Islet precursor cell (in vitro differentiated cells): ENCODE data around the gene ADRA2C.

ENCODE experiments used
- DNase-seq: peaks from one replicate; pipeline ENCODE4 v3.0.0-alpha.2; 2018

Gene ADRA2C

DNA sequence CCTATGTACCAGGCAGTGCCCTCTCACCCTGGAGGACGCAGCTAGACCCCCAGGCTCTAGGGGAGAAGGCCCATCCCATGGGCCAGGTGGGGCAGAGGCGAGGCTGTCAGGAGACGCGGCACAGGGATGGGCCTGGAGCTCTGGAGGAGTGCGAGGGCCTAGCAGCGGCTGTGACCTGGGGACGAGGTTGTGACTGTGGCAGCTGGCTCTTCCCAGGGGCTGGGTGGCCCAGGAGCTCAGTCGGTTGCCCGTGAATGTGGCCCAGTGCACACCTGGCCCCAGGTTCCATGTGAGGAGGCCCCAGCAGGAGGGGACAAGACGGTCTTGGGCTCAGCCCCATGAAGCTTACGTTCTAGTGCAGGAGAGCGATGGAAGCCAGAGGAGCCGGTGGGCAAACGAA, 31.0 kb upstream of the ADRA2C start:
- DNase-seq = no peak

DNA sequence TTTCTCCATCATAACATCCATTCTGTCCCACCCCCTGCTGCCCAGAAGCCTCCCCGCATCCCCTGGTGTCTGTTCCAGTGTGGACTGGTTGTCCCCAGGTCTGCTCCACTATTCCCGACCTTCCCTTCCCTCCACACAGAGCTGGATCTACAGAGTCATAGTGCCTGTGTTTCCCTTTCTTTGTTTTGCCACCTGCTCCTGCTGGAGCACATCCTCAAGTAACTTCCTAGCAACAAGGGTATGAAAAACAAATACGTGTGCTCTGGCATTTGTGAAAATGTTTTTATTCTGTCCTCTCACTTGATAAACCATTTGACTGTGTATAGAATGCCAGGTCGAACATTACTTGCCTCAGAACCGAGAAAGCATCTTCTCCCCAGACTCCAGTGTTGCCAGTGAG, 29.9 kb upstream of the ADRA2C start:
- DNase-seq = no peak

DNA sequence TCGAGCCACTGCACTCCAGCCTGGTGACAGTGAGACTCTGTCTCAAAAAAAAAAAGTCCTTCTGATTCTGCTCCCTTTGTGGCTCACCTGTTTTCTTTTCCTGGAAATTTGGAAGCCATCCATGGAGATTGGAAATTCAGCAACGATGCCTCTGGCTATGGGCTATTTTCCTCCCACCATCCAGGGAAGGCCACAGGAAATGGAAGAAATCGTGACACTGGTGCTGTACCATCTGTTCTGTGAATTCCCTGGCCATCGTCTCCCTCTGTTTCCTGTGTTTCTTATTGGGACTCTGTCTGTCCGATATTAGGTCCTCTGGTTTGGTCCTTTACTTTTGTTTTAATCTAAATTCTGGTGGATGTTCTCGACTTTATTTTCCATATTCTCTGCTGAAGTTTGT, 29.4 kb upstream of the ADRA2C start:
- DNase-seq = no peak

DNA sequence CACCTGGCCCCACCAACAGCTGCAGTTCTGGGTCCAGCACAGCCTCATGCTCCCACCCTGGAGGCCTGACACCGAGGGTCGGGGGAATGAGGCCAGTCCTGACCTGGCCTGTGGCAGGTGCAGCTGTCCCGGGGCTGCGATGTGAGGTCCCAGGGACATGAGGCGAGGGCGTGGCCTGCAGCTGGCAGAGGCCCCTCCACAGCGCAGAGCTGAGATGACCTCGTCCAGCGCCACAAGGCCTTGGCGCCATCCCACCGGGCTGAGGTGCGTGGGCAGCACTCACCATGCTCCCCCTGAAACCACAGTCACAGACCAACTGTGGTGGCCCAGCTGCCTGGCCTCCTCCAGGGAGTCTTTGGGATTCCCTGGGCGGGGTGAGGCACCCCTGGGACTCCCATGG, 26.6 kb upstream of the ADRA2C start:
- DNase-seq = no peak

DNA sequence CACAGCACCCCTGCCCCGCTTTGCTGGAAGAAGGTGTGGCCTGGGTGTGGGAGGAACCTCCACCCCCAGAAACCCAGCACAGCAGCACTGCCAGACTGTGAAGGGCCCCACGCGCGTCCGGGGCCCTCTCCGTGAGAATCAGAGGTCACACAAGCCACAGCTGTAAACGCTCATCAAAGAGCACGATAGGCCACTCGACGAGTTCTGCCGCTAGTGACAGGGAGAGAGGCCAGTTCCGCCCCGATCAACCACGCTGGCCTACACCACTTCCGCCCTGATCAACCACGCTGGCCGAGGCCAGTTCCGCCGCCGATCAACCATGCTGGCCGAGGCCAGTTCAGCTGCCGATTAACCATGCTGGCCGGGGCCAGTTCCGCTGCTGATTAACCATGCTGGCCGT, 25.9 kb upstream of the ADRA2C start:
- no peak for DNase-seq

DNA sequence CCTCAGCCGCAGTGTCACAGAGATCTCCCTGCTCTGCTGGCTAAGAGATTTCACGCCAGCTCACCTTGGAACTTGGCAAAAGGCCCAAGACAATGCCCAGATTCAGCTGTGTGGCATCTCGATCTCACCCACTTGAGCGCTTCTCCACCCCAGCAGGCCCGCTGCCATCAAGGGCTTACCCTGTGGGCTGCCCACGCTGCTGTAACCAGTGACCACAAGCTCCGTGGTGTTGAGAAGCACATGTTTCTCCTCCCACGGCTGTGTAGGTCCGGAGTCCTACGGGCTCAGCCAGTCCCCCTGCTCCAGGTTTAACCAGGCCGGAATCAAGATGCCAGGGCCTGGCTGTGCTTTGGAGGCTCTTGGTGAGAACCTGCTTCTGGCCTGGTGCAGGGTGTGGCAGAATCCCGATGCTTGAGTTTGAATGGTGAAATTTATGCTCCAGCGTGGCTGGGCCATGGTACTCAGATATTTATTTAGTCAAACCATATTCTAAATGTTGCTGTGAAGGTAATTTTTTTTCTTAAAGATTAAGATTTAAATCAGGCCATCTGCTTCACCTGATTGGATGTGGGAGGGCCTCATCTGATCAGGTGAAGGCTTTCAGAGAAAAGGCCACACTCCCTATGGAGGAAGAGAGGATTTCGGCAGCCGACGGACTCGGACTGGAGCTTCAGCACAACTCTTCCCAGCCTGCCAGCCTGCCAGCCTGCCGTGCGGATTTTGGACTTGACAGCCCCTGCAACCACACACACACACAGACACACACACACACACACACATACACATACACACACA, 24.8 kb upstream of the ADRA2C start:
- DNase-seq = no peak

DNA sequence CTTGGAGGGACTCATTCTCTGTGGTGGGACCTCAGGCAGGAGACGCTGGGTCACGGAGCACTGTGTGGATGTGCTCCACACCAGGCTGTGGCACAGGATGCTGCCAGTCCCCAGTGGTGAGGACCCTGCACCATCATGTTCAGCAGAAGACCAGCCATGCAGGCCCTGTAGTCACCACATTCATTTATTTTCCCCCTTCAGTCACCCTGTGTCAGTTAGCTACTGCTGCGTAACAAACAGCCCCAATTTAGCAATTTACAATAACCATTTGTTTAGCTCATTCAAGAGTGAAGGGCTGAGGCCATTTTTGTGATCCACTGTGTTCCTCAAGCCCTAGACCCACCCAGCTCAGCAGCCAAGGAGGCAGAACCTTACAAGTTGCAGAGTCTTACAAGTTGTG, 23.6 kb upstream of the ADRA2C start:
- no peak for DNase-seq

DNA sequence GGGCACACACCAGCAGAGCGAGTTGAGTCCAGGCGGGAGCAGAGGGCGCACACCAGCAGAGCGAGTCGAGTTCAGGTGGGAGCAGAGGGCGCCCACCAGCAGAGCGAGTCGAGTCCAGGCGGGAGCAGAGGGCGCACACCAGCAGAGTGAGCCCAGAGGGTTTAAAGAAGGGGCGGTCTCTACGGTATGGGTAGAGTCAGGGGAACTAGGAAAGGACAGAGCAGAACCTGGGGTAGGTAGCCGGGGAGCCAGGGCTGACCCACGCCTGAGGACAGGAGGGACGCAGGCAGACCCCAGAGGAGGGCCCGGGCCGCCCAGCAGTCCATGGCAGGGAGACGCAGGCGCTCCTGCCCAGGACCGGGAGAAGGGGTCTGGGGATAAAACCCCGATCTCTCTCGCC, 22.0 kb upstream of the ADRA2C start:
- no peak for DNase-seq

DNA sequence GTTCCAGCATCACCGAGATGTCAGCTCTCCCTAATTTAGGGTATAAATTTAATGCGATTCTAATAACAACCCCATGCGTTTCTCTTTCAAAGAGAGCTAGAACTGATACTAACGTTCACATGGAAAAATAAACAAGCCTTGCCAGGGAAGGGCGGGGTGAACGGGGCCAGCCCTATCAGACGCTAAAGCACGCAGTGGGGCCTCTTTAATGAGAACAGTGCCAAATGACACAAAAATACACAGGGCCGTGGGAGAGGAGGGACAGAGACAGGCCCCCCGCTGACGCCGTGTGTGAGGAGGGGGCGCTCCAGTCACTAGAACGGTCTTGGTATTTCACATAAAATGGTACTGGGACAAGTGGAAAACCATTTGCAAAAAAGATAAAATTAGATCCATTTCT, 21.3 kb upstream of the ADRA2C start:
- DNase-seq = no peak

DNA sequence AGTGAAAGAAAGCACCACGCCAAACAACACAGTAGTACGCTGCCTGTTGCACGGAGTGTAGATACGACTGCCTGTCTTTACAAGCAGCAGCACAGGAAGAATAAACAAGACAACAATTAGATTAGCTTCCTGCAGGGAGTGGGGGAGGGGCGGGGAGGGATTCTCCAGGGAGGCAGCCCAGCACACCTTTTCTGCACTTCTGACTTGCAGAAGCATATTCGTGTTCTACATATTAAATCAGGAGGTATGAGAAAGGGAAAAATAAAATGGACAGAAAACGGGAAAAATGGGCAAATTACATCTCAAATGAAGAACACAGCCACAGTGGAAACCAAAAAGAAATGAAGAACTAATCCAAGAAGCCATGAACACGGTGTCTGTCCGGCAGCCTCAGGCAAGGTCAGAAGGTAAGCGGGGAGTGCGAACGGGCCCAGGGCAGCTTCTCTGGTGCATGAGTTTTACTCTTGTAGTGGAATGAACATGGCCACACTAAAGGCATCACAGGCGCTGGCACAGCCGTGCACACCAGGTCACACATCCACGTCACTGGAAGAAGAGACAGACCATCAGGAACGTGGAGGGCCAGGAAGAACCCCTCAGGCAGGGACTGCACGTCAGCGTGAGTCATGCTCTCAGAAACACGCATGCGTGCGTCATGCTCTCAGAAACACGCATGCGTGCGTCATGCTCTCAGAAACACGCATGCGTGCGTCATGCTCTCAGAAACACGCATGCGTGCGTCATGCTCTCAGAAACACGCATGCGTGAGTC, 20.1 kb upstream of the ADRA2C start:
- DNase-seq = no peak

DNA sequence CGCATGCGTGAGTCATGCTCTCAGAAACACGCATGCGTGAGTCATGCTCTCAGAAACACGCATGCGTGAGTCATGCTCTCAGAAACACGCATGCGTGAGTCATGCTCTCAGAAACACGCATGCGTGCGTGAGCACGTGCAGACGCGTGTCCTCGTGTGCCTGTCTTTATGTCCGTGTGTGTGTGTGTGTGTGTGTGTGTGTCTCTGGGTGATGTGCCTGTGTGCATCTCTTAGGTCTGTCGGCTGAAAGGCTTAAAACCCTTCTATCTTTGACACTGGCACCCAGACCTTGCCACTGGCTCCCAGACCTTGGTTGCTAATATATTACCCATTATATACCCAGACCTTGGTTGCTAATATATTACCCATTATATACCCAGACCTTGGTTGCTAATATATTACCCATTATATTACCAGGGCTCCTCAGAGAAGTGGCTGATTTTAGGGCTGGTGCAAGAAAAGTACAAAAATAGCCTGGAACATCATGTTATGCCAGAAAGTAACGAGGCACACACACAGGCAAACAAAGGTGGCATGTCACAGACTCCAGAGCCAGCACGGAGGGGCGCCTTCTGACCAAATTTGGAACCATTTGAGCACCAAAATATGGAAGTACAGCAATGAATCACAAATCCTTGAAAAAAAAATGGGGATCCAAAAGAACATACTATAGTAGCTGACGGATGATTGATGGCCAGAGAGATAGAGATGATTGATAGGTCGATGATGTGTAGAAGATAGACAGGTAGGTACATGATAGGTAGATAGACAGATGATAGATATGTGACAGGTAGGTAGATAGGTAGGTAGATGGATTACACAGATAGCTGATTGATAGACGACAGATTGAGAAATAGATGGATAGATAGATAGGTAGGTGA, 19.2 kb upstream of the ADRA2C start:
- no peak for DNase-seq

DNA sequence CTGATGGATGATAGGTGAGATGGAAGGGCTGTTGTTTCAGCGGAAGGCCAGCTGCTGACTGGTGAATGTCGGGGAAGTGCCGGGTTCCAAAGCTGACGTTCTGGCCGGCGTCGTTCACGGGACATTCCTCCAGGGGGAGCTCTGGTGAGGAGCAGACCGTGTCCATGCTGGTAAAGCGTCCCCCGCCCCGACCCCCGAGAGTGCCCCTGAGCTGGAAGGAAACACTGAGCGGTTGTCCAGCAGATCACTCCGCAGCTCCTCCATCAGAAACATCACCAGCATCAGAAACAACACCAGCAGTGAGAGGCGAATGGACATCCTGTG, 18.6 kb upstream of the ADRA2C start:
- peak; percentile 73 for DNase-seq

DNA sequence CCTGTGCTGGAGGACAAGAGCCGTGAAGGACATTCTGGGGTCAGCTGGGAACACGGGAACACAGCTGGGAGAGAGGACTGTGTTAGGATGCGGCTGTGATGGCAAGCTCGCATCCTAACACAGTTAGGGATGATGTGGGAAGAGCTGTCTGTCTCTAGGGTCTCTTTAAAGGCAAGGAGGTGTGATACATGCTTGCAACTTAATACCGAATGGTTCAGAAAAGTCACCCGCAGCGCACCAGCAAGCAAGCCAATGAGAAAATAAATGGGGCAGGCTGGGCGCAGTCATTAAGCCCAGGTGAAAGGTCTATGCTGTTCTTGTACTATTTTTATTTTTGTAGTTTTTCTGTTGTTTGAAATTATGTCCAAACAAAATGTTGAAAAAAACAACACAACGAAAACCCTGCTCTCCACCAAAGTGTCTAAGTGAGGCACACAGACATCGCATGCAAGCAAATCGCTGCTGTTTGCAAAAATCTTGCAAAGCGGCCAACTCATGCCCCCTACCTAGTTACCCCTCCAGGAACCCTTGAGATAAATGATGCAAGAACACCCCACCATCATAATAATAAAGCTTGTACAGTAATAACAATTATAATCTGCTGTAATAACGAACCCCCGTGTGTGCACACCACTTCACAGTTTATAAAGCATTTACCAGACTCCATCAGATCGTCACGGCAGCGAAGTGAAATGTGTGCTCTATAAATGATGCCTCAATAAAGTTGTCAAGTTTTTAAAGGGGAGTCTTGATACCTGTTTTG, 17.9 kb upstream of the ADRA2C start:
- DNase-seq = no peak

DNA sequence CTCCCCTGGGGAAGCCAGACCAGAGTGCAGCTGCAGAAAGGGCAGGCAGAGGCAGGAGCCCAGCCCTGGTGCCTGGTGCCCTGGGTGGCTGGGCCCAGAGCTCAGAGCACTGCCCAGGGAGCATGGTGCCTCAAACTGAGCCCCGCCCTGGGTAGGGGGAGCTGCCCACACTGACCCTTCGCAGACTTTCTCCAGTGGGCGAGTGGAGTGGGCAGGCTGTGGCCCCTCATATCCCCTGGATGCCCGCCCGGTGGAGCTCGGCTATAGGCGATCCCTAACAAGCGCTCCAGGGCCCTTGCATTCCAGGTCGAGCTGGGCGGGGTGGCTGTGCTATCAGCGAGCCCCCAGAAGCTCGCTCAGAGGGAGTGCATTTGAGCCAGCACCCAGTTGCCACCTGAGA, 17.1 kb upstream of the ADRA2C start:
- no peak for DNase-seq

DNA sequence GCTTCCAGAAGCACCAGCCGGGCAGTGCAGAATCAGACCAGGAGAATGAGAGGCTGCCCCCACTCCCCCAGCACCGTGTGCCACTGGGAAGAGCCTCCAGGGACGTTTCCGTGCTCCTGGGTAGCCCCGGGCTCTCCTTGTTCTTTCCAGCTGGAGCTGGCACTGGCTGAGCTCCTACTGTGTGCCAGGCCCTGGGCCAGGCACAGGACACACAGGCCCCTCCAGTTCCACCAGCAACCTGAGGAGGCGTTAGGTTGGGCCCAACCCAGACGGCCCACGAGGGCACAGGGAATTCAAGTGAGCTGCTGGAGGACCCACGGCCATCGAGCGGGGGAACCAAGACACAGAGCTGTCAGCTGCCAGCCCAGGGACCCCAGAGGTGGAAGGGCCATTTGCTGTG, 15.9 kb upstream of the ADRA2C start:
- DNase-seq = no peak

DNA sequence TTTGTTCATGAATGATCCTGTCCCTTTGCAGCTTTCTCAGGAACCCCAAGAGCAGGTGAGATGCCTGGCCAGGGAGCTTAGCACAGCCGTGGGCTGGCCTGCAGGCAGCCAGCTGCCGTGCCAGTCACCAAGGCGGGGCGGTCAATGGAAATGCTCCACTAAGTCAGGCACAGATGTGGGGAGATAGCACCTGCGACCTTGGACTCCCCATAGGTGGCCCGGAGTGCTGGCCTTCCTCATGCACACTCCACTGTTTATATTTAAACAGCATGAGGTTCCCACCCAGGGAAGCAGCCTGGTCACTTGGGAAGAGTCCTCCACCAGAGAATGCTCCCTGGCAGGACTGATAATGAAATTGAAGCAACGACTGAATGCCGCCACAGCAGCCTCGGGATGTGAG, 14.2 kb upstream of the ADRA2C start:
- no peak for DNase-seq

DNA sequence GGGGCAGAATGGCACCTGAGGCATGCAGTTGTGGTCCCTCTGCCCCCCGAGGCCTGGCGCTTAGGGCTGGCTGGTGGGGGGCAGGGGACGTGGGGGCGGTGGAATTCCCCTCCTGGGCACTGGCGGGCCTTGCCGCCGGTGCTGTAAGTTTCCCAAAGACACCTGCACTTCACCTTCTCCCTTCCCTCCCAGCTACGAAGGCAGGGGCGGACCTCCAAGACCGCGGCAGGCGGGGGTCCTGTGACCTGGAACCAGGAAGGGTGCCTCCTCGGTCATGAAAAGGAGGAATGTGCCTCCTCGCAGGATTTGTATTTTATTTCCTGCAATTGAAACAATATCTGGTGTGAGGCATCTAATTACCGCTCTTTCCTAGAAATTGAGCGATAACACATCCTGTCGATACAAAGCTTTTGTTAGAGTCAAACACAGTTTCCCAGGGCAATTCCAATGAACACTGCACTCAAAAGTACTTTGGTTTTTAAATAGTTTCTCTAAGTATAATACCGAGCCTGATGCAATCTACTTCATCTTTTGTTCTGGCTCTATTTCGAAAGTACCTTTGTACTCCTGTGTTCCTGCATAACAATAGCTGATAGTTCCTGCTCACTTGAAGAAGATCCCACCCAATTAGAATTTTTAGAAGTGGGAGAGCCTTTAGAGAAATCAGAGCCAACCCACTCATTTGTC, 12.3 kb upstream of the ADRA2C start:
- DNase-seq = no peak

DNA sequence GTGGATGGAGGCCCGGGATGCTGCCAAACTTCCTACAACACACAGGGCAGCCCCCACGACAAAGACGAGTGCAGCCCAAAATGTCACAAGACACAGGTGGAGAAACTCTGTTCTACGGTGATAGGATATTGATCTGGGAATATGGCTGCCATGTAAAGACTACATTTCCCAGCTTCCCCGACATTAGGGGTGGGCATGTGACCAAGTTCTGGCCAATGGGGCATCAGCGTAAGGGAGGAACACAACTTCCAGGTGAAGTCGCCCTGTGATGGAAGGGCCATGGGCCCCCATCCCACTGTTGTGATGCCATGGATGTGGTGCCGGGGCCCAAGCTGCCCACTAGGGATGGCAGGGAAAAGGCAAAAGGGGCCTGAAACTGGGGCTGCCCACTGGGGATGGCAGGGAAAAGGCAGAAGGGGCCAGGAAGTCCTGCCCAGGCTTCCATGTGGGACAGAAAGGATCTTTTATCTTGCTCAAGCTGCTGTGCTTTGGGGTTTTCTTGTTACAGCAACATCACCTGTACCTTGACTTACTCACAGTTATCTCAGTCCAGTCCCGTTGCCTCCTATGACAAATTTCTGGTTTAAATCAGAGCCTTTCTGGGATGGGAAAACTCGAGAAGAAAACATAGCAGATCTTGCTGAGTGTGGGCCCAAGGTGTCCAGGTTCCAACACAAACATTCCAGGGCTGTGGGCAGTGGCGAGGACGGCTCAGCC, 9.7 kb upstream of the ADRA2C start:
- DNase-seq = no peak

DNA sequence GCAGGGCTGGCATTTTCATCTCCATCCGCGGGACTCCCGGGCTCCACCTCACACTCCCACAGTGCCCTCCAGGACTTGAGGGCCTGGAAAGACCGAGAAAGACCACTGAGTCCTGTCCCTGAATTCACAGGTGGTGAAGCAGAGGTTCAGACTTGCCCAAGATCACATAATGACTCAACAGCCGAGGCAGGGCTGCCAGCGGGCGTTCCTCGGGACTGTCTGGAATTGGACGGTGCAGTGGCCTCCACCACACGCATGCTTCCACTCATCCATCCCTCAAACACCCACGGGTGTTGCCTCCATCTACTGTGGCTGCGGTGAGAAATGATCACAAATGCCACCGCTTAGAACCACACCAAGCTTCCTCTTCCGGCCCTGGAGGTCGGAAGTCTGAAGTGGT, 6.9 kb upstream of the ADRA2C start:
- DNase-seq = no peak

DNA sequence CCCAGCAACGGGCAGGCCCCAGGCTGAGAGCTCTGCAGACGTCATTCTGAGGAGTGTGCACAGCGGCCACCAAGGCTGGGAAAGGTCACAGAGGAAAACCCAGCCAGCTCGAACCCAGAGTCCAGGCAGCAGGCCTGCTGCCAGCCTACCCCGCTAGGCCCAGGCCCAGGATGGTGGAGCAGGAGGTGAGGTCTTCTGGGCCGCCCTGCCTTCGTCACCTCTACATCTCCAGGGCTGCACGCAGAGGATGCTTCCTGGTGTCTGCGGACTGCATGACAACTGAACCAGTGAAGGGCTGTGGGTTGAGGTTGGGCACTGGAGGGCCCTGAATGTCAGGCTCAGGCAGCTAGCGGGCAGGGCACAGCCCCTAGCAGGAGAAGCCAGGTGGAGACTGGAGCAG, 5.8 kb upstream of the ADRA2C start:
- no peak for DNase-seq

DNA sequence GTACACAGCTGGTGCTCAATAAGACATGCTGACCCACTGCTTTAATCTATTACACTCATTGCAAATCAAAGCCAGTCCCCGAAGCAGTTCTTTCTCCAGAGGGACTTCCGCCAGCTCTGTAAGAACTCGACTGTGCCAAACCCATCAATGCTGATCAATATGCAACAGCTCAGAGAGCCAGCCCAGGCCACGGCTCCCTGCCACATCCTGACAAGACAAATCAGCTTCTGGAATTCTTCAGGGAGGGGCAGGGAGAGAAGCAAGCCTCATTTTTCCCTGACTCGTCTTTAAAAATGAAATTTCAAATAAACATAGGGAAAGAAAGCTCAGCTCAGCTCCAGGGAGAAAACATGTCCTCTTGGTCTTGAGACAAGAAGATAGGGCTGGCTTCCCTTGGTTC, 5.3 kb upstream of the ADRA2C start:
- no peak for DNase-seq

DNA sequence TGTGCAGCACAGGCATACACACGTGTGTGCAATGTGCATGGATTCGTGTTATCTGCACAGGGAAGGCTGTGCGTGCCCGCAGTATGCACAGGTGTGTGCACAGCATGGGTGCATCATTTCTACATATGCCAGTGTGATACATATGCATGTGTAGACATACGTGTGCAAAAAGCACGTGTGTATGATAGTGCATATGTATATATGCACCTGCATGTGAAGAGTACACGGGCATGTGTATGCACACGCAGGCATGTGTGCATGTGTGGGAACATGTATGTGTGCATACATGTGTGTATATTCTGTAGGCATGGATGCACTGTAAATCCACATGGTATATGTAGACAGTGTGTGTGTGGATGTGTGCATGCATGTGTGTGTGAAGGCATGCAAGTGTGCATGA, 3.9 kb upstream of the ADRA2C start:
- no peak for DNase-seq
